ENCODE results near the gene CACNB2.

GRCh38 chr10:18504161-18504560 lies 363.9 kb downstream of the CACNB2 start:
- TF ChIP-seq POLR2A (IDR thresholded peaks at IDR 0.05) = no peak
- TF ChIP-seq CTCF (IDR thresholded peaks at IDR 0.05) = no peak
